ENCODE data around the gene OR6C3.
"Not testable (repeated sequence)": the region's sequence is repeated elsewhere in the genome, so short reads cannot be mapped to it uniquely, and the experiment has no call there.

The OR6C3 gene

DNA sequence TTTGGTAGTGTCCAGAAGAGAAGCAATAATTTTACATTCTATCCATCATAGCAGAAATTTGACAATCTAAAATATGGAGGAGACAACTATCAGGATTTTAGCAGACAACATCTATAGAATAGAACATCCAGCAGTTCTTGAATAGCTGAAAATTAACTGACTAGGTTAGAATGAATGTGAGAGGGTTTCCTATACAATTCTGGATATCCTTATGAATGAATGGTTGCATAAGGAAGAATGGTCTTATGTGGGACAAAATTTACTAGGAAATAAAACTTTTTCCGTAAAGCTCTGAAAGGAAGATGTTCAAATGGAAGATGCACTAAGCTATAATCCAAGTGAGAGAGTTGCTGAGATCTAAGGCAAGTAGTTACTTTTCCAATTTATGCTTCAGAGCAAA, at the start of gene OR6C3:
OR6C3 (plus strand) TSS at position 301 of the 400 bp plus-strand sequence. CDS start 955 bp downstream, outside the sequence.
- Histone ChIP-seq H3K9ac (ENCODE audit: low read depth, low read length) (no peak within 1 kb of the TSS), H3K9me3 (ENCODE audit: control insufficient read depth, insufficient read depth, low read length) (no peaks in the 10 kb centered on the region), H3K4me1 (ENCODE audit: insufficient read depth, low read length) (peaks cover 10% of the 10 kb centered on the region; the same call in 1 of the 2 replicates), H3K36me3 (ENCODE audit: insufficient read depth, low read length) (no peaks in the 10 kb centered on the region)

DNA sequence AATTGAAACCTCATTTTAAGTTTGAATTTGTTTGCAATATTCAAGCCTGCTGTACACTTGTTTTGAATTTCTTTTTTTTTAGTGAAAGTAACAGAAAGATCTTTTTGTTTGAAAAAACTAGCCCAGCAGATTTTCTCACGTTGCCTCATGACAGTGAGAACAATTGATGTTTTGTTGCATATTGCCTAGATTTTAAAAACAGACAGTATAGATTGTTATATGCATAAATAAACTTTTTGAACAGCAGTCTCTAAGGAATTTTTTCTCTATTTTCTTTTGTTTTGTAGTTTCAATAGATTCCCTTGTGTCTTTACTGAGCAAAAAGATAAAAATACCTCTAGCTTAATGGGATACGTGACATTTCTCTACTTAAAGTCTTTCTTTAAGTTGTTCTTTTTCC, 49.6 kb upstream of the OR6C3 start:
- H3K36me3 ChIP-seq (ENCODE audit: insufficient read depth, low read length) = no peaks in the 10 kb centered on the region
- H3K9me3 ChIP-seq (ENCODE audit: control insufficient read depth, insufficient read depth, low read length) = peaks cover 6% of the 10 kb centered on the region; the same call in 1 of the 2 replicates
- no peaks in the 10 kb centered on the region for H3K4me1 ChIP-seq (ENCODE audit: insufficient read depth, low read length)
- H3K9ac ChIP-seq (ENCODE audit: low read depth, low read length) = no peak overlapping the region

DNA sequence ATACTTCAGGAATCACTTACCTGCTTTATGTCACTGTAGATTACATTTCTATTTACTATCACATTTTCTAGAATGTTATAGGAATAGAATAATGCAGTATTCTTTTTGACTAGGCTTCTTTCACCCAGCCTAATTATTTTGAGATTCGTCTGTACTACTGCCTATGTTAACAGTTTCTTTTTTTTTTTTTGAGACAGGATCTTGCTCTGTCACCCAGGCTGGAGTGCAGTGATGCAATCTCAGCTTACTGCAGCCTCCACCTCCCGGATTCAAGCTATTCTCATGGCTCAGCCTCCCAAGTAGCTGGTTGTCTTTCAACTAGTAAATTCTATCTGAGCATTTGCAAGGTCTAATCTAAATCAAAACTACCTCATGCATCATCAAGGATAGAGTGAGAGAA, 40.5 kb upstream of the OR6C3 start:
- no peaks in the 10 kb centered on the region for H3K4me1 ChIP-seq (ENCODE audit: insufficient read depth, low read length)
- no peak overlapping the region for H3K9ac ChIP-seq (ENCODE audit: low read depth, low read length)
- no peaks in the 10 kb centered on the region; the same call in 1 of the 2 replicates for H3K9me3 ChIP-seq (ENCODE audit: control insufficient read depth, insufficient read depth, low read length)
- no peaks in the 10 kb centered on the region for H3K36me3 ChIP-seq (ENCODE audit: insufficient read depth, low read length)

DNA sequence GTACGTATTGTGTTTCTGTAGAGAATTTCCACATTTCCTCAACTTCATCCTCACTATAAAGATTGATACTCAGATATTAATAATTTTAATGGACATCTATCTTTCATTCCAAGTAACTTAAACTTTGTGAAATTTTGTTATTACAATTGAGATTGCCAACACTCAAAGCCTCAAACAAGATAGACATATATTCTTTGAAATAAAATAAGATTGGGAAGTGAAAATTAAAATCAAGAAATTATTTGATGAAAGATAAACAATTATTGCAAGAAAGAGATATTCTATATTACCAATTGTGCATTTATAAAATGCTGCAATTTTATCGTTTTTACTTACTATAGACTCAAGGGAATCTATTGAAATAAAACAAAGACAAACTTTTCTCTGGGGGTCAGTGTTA, 34.1 kb upstream of the OR6C3 start, which contains the start of gene OR6C6:
OR6C6 (minus strand) TSS at position 101 of the 400 bp plus-strand sequence. CDS start 1,337 bp downstream, outside the sequence.
- no peaks in the 10 kb centered on the region for H3K4me1 ChIP-seq (ENCODE audit: insufficient read depth, low read length)
- H3K9me3 ChIP-seq (ENCODE audit: control insufficient read depth, insufficient read depth, low read length) = no peaks in the 10 kb centered on the region
- no peak within 1 kb of the TSS for H3K9ac ChIP-seq (ENCODE audit: low read depth, low read length)
- H3K36me3 ChIP-seq (ENCODE audit: insufficient read depth, low read length) = no peaks in the 10 kb centered on the region

DNA sequence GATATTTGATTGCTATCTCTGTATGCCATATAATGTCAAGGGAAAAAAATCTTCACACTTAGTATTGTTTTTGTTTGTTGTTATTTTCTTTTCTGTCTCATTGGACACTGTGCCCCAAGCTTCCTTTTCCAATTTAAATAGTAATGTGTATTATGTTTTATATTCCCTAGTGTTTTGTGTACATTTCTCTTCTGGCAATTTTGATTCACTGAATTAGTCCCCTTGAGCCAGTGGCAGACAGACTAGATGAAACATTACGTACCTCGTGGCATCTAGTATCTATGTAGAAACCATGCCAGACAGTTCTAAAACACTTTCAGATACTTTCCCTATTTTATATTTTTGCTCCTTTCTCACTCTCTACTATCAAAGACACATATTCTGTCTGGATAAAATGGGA, 16.5 kb upstream of the OR6C3 start, which contains the start of gene OR6C1:
OR6C1 (plus strand) TSS at position 301 of the 400 bp plus-strand sequence. CDS start 6,257 bp downstream, outside the sequence.
- H3K4me1 ChIP-seq (ENCODE audit: insufficient read depth, low read length) = no peaks in the 10 kb centered on the region
- H3K9ac ChIP-seq (ENCODE audit: low read depth, low read length) = no peak within 1 kb of the TSS
- no peaks in the 10 kb centered on the region for H3K9me3 ChIP-seq (ENCODE audit: control insufficient read depth, insufficient read depth, low read length)
- H3K36me3 ChIP-seq (ENCODE audit: insufficient read depth, low read length) = no peaks in the 10 kb centered on the region

DNA sequence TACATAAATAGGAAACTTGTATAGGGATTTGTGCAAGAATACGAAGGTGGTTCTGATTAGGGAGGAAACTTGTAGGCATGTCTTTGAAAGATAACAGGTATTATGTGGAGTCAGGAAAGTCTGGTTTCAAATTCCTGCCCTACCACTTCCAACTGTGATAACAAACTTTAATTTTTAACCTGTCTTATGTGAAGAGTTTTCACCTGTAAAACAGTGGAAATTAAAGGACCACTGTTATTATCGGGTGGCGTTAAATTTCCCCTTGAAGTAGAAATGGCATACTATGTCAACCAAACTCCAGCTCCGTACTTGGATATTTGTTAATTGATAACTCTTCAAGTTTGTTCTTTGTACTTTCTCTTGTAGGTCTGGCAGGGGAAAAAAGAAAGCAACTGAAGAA, 10.3 kb upstream of the OR6C3 start:
- H3K9me3 ChIP-seq (ENCODE audit: control insufficient read depth, insufficient read depth, low read length) = 0 out of 2 replicates have a peak, but pooled peaks cover 2% of the 10 kb centered on the region
- no peak overlapping the region for H3K9ac ChIP-seq (ENCODE audit: low read depth, low read length)
- H3K36me3 ChIP-seq (ENCODE audit: insufficient read depth, low read length) = no peaks in the 10 kb centered on the region
- no peaks in the 10 kb centered on the region for H3K4me1 ChIP-seq (ENCODE audit: insufficient read depth, low read length)

DNA sequence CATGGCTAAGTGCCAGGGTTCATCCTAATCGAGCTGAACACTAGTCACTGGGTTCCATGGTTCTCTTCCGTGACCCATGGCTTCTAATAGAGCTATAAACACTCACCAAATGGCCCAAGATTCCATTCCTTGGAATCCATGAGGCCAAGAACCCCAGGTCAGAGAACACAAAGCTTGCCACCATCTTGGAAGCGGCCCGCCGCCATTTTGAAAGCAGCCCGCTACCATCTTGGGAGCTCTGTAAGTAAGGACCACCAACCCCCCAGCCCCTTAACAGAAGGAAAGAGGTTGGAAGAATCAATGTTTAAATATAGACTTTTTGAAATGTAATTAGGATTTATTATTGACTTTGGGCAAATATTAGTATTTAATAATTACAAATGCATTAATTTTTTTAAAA, 4.7 kb upstream of the OR6C3 start:
- not testable (repeated sequence) for H3K9me3 ChIP-seq (ENCODE audit: control insufficient read depth, insufficient read depth, low read length); H3K9ac ChIP-seq (ENCODE audit: low read depth, low read length); H3K4me1 ChIP-seq (ENCODE audit: insufficient read depth, low read length); H3K36me3 ChIP-seq (ENCODE audit: insufficient read depth, low read length)

DNA sequence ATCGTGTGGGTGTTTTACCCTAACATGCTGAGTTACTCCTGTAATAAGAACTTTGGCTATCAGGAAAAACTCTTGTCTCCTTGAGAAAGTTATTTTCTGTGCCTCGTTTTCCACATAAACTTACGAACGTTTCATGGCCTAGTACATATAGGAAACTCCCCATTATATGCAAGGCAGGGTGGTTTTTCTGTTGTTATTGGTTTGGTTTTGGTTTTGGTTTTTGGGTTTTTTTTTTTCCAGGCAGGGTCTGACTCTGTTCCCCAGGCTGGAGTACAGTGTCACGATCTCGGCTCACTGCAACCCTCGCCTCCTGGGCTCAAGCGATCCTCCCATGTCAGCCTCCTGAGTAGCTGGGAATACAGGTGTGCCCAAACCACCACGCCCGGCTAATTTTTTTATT, 5.5 kb downstream of the OR6C3 start:
- Histone ChIP-seq H3K4me1 (ENCODE audit: insufficient read depth, low read length) (peaks cover 10% of the 10 kb centered on the region; the same call in 1 of the 2 replicates), H3K9me3 (ENCODE audit: control insufficient read depth, insufficient read depth, low read length) (no peaks in the 10 kb centered on the region), H3K36me3 (ENCODE audit: insufficient read depth, low read length) (no peaks in the 10 kb centered on the region), H3K9ac (ENCODE audit: low read depth, low read length) (no peak overlapping the region)

DNA sequence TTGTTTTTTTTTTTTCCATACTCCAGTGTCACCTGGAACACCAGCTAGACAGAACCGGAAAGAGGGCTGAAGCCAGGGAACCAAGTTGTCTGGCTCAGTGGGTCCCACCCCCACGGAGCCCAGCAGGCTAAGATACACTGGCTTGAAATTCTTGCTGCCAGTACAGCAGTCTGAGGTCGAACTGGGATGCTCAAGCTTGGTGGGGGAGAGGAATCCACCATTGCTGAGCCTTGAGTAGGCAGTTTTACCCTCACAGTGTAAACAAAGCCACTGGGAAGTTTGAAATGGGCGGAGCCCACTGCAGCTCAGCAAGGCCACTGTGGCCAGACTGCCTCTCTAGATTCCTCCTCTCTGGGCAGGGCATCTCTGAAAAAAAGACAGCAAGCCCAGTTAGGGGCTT, 24.8 kb downstream of the OR6C3 start:
- not testable (repeated sequence) for H3K9ac ChIP-seq (ENCODE audit: low read depth, low read length); H3K4me1 ChIP-seq (ENCODE audit: insufficient read depth, low read length); H3K36me3 ChIP-seq (ENCODE audit: insufficient read depth, low read length); H3K9me3 ChIP-seq (ENCODE audit: control insufficient read depth, insufficient read depth, low read length)

DNA sequence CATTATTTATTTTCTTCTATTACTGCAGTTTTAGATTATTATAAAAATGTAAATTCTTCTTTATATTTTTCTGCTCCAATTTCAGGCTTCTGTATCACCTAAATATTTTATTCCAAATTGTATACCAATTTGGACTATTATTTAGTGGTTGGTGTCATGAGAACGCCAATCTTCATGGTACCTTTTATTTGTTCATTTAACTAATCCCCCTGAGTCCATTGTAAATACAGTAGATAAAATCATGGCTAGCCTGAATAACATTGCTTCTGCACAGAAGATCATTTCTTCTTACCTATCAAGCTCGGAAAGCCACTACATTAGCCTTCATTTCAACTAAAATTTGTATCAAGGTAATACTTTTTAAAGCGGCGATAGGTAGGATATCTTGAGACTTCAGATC, 32.1 kb downstream of the OR6C3 start, which contains the start of gene OR6C75:
OR6C75 (plus strand) TSS at position 301 of the 400 bp plus-strand sequence. CDS start 2,136 bp downstream, outside the sequence.
- Histone ChIP-seq H3K4me1 (ENCODE audit: insufficient read depth, low read length) (no peaks in the 10 kb centered on the region), H3K9ac (ENCODE audit: low read depth, low read length) (no peak within 1 kb of the TSS), H3K36me3 (ENCODE audit: insufficient read depth, low read length) (no peaks in the 10 kb centered on the region), H3K9me3 (ENCODE audit: control insufficient read depth, insufficient read depth, low read length) (no peaks in the 10 kb centered on the region)

DNA sequence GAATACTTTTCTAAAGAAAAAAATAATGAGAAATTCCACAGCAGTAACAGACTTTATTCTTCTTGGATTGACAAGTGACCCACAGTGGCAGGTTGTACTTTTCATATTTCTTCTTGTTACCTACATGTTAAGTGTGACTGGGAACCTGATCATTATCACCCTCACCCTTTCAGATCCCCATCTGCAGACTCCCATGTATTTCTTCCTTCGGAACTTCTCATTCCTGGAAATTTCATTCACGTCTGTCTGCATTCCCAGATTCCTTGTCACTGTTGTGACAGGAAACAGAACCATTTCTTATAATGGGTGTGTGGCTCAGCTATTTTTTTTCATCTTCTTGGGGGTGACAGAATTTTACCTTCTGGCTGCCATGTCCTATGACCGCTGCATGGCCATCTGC, 34.5 kb downstream of the OR6C3 start:
- Histone ChIP-seq H3K36me3 (ENCODE audit: insufficient read depth, low read length) (no peaks in the 10 kb centered on the region), H3K9me3 (ENCODE audit: control insufficient read depth, insufficient read depth, low read length) (no peaks in the 10 kb centered on the region), H3K9ac (ENCODE audit: low read depth, low read length) (no peak overlapping the region), H3K4me1 (ENCODE audit: insufficient read depth, low read length) (no peaks in the 10 kb centered on the region)

DNA sequence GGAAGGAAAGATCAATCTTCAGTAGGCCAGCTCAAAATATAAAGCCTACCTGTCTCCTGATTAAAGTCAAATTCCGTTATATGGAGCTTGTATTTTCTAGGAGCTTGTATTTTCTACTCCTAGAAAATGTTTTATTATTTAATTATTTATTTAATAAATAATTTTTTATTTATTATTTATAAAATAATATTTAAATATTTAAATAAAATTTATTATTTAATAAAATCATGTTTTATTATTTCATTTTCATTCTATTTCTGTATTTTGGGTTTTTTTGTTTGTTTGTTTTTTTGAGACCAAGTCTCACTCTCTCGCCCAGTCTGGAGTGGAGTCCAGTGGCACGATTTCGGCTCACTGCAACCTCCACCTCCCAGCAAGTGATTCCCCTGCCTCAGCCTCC, 42.0 kb downstream of the OR6C3 start:
- Histone ChIP-seq H3K9ac (ENCODE audit: low read depth, low read length) (no peak overlapping the region), H3K9me3 (ENCODE audit: control insufficient read depth, insufficient read depth, low read length) (no peaks in the 10 kb centered on the region), H3K4me1 (ENCODE audit: insufficient read depth, low read length) (no peaks in the 10 kb centered on the region), H3K36me3 (ENCODE audit: insufficient read depth, low read length) (no peaks in the 10 kb centered on the region)
